DOHH2 (cell line): ENCODE data around the gene CHCHD4.

ENCODE experiments used
- H3F3A ChIP-seq: fragments of 200-600 bp; sonication (generic), shearing (Covaris generic); 2 replicates; pipeline ENCODE4 v1.6.0; 2016; ENCODE audit warnings: antibody characterized with exemption, mild to moderate bottlenecking; ENCODE audit not compliant: control insufficient read depth, insufficient read depth
- H3K27ac ChIP-seq: fragments of 200-600 bp; sonication (generic); 2 replicates; pipeline ENCODE4 v1.5.1; 2014; ENCODE audit warnings: low read depth, mild to moderate bottlenecking, low read length, moderate library complexity
- H3K27me3 ChIP-seq: fragments of 200-600 bp; sonication (generic); 2 replicates; pipeline ENCODE4 v1.6.1; 2014; ENCODE audit warnings: mild to moderate bottlenecking, low read length, mixed read lengths; ENCODE audit not compliant: control insufficient read depth
- H3K36me3 ChIP-seq: fragments of 200-600 bp; sonication (generic); 2 replicates; pipeline ENCODE4 v1.6.1; 2014; ENCODE audit warnings: mild to moderate bottlenecking, low read length, moderate library complexity, mixed read lengths; ENCODE audit not compliant: control insufficient read depth
- H3K4me1 ChIP-seq: fragments of 200-600 bp; sonication (generic); 2 replicates; pipeline ENCODE4 v1.6.1; 2014; ENCODE audit warnings: mild to moderate bottlenecking, low read length, mixed read lengths; ENCODE audit not compliant: control insufficient read depth
- H3K4me2 ChIP-seq: fragments of 200-600 bp; sonication (generic); 2 replicates; pipeline ENCODE4 v1.6.0; 2014; ENCODE audit warnings: mild to moderate bottlenecking, low read length, moderate library complexity
- H3K4me3 ChIP-seq: fragments of 200-600 bp; sonication (generic); 2 replicates; pipeline ENCODE4 v1.5.1; 2014; ENCODE audit warnings: mild to moderate bottlenecking, low read length, mixed read lengths
- H3K79me2 ChIP-seq: fragments of 200-600 bp; sonication (generic); 2 replicates; pipeline ENCODE4 v1.6.1; 2014; ENCODE audit warnings: mild to moderate bottlenecking, low read length, mixed read lengths; ENCODE audit not compliant: control insufficient read depth
- H3K9me2 ChIP-seq: fragments of 200-600 bp; sonication (generic); replicated peaks from 2 replicates; pipeline ENCODE4 v1.6.1; 2014; ENCODE audit warnings: mild to moderate bottlenecking, low read length, mixed read lengths; ENCODE audit not compliant: control insufficient read depth
- H3K9me3 ChIP-seq: fragments of 200-600 bp; sonication (generic); 2 replicates; pipeline ENCODE4 v1.6.1; 2014; ENCODE audit warnings: antibody characterized with exemption, low read length, mixed read lengths; ENCODE audit not compliant: control insufficient read depth, insufficient read depth
- H4K20me1 ChIP-seq: fragments of 200-600 bp; sonication (generic); 2 replicates; pipeline ENCODE4 v1.6.0; 2014; ENCODE audit warnings: low read depth, mild to moderate bottlenecking, antibody characterized with exemption, low read length, moderate library complexity; ENCODE audit not compliant: control insufficient read depth, insufficient read depth
- EZH2phosphoT487 ChIP-seq: fragments of 200-600 bp; sonication (generic); IDR thresholded peaks from 2 replicates; pipeline ENCODE4 v1.6.1; 2017; ENCODE audit warnings: borderline replicate concordance, mild to moderate bottlenecking, antibody characterized with exemption, low read length, moderate library complexity, mixed read lengths
- TF ChIP-seq, protein P1 (sequence below): fragments of 200-600 bp; sonication (generic); IDR thresholded peaks from one replicate; pipeline ENCODE4 v1.5.1; 2014; ENCODE audit warnings: antibody characterized with exemption, mild to moderate bottlenecking, low read depth, low read length; ENCODE audit not compliant: poor library complexity, severe bottlenecking

The CHCHD4 gene

DNA sequence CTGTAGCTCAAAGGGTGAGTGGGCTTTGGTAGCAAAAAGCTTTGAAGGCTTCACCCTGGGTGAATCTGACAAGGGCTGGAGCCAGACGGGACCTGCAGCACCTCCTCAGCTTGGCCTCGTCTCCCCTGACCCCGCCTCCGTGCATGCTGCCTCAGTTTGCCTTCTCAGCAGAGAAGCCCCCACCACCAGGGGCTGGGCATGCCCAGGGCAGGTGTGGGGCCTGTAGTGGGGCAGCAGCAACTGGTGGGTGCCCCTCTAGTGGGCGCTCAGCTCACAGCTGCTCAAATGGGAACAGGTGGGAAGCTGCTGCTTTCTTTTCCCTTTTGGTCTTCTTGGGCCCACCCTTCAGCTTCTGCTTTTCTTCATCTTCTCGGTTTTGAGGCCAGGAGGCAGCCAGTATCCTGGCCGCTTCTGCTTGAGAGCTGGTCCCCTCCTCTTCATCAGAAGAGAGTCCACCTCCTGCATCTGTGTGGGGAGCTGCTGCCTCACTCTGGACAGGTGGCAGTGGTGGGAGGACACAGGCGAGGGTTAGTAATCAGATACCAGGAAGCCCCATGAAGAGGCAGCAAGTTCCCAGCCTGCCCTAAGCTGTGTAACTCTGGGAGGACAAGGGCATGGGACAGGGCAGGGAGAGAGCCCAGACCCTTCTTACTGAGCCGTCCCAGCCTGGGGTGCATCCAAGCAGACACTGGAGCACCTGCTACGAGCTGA, 21.2 kb upstream of the CHCHD4 start:
- Histone ChIP-seq H3K9me3 (no peaks in the 10 kb centered on the region), H4K20me1 (no peaks in the 10 kb centered on the region), H3K27ac (no peak overlapping the region), H3K4me2 (no peak overlapping the region), H3K4me3 (no peak overlapping the region), H3K4me1 (no peaks in the 10 kb centered on the region), H3K27me3 (no peaks in the 10 kb centered on the region), H3F3A (peaks cover 13% of the 10 kb centered on the region), H3K36me3 (peaks cover 44% of the 10 kb centered on the region), H3K9me2 (no peaks in the 10 kb centered on the region), H3K79me2 (no peaks in the 10 kb centered on the region)
- TF ChIP-seq, protein P1, sequence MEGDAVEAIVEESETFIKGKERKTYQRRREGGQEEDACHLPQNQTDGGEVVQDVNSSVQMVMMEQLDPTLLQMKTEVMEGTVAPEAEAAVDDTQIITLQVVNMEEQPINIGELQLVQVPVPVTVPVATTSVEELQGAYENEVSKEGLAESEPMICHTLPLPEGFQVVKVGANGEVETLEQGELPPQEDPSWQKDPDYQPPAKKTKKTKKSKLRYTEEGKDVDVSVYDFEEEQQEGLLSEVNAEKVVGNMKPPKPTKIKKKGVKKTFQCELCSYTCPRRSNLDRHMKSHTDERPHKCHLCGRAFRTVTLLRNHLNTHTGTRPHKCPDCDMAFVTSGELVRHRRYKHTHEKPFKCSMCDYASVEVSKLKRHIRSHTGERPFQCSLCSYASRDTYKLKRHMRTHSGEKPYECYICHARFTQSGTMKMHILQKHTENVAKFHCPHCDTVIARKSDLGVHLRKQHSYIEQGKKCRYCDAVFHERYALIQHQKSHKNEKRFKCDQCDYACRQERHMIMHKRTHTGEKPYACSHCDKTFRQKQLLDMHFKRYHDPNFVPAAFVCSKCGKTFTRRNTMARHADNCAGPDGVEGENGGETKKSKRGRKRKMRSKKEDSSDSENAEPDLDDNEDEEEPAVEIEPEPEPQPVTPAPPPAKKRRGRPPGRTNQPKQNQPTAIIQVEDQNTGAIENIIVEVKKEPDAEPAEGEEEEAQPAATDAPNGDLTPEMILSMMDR: no peak
- no peak for TF ChIP-seq EZH2phosphoT487

DNA sequence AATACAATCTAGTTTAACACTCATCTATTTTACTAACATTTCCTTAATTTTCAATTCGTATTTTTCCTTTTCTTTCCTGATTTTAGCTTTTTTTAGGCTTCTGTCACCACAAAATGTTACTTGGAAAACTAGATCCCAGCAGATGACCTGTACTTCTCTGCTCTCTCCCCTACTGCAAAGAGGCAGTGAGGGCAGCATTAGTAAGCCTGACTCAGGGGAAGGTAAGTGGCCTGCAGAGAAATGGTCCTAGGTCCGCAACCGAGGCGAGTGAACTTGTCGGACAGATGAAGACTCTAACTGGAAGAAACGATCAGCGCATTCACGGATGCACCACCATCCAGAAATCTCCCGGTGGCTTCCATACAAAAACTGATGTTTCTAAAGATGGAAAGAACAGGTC, 20.6 kb upstream of the CHCHD4 start:
- peaks cover 44% of the 10 kb centered on the region for H3K36me3 ChIP-seq
- no peaks in the 10 kb centered on the region for H4K20me1 ChIP-seq
- H3K27me3 ChIP-seq: no peaks in the 10 kb centered on the region
- H3K27ac ChIP-seq: no peak overlapping the region
- H3K4me3 ChIP-seq: no peak overlapping the region
- TF ChIP-seq EZH2phosphoT487: no peak
- TF ChIP-seq, protein P1: no peak
- H3K79me2 ChIP-seq: no peaks in the 10 kb centered on the region
- H3F3A ChIP-seq: peaks cover 13% of the 10 kb centered on the region
- no peak overlapping the region for H3K4me2 ChIP-seq
- no peaks in the 10 kb centered on the region for H3K9me3 ChIP-seq
- H3K9me2 ChIP-seq: no peaks in the 10 kb centered on the region
- H3K4me1 ChIP-seq: no peaks in the 10 kb centered on the region

DNA sequence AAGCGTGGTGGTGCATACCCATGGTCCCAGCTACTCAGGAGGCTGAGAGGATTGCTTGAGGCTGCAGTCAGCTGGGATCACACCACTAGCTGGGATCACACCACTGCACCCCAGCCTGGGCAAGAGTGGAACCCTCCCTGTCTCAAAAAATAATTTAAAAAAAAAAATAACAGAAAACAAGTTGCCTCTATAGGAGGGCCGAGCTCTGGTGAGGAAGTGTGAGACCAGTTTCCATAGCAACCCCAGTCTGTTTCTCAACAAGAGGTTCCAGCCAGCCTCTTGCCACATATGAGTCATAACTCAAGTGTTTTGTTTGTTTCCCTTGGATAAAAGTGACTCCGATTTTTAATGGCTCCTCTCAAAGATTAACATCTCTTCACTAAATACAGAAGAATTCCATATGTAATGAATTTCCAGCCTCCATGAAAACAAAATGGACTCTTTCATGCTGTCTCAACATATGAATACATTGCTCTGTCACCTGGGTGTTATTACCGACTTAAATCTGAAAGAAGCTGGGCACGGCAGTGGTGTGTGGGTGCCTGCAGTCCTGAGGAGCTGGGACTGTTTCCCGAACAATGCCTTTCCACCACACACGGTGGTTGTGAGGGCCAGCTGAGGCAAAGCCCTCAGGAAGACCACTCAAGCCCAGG, 19.9 kb upstream of the CHCHD4 start:
- H3K4me3 ChIP-seq: no peak overlapping the region
- no peak overlapping the region for H3K4me2 ChIP-seq
- H4K20me1 ChIP-seq: no peaks in the 10 kb centered on the region
- peaks cover 40% of the 10 kb centered on the region for H3K36me3 ChIP-seq
- TF ChIP-seq, protein P1: no peak
- TF ChIP-seq EZH2phosphoT487: no peak
- H3K9me3 ChIP-seq: no peaks in the 10 kb centered on the region
- H3K4me1 ChIP-seq: no peaks in the 10 kb centered on the region
- H3K27ac ChIP-seq: no peak overlapping the region
- no peaks in the 10 kb centered on the region for H3K27me3 ChIP-seq
- H3K79me2 ChIP-seq: no peaks in the 10 kb centered on the region
- peaks cover 13% of the 10 kb centered on the region for H3F3A ChIP-seq
- H3K9me2 ChIP-seq: no peaks in the 10 kb centered on the region
